Ishikawa (cell line): ENCODE data around the gene STPG4.

Source experiments
- CEBPB ChIP-seq: IDR thresholded peaks from 2 replicates; pipeline ENCODE4 v1.6.1; 2012
- CREB1 ChIP-seq: IDR thresholded peaks from 2 replicates; pipeline ENCODE4 v1.6.1; 2012; ENCODE audit warnings: low read depth
- EGR1 ChIP-seq: IDR thresholded peaks from 2 replicates; pipeline ENCODE4 v1.6.1; 2012
- EP300 ChIP-seq: IDR thresholded peaks from 2 replicates; pipeline ENCODE4 v1.6.1; 2012; ENCODE audit warnings: borderline replicate concordance
- FOXM1 ChIP-seq: IDR thresholded peaks from 2 replicates; pipeline ENCODE4 v1.6.1; 2012; ENCODE audit warnings: low read depth, borderline replicate concordance
- MAX ChIP-seq: IDR thresholded peaks from 2 replicates; pipeline ENCODE4 v1.6.1; 2012
- NFIC ChIP-seq: IDR thresholded peaks from 2 replicates; pipeline ENCODE4 v1.6.1; 2012
- RAD21 ChIP-seq: IDR thresholded peaks from 2 replicates; pipeline ENCODE4 v1.6.1; 2012; ENCODE audit warnings: low read depth
- REST ChIP-seq: IDR thresholded peaks from 2 replicates; pipeline ENCODE4 v1.6.1; 2012; ENCODE audit warnings: low read depth, mild to moderate bottlenecking
- TAF1 ChIP-seq: IDR thresholded peaks from 2 replicates; pipeline ENCODE4 v1.6.1; 2012; ENCODE audit warnings: low read depth, mild to moderate bottlenecking
- TCF12 ChIP-seq: IDR thresholded peaks from 2 replicates; pipeline ENCODE4 v1.6.1; 2012; ENCODE audit warnings: low read depth
- TEAD4 ChIP-seq: IDR thresholded peaks from 2 replicates; pipeline ENCODE4 v1.6.1; 2012
- USF1 ChIP-seq: IDR thresholded peaks from 2 replicates; pipeline ENCODE4 v1.6.1; 2012
- YY1 ChIP-seq: IDR thresholded peaks from 2 replicates; pipeline ENCODE4 v1.6.1; 2012; ENCODE audit warnings: low read depth
- ZBTB7A ChIP-seq: IDR thresholded peaks from 2 replicates; pipeline ENCODE4 v1.6.1; 2012; ENCODE audit warnings: low read depth

Gene STPG4

GRCh38 chr2:47040651-47041050, 114.5 kb downstream of the STPG4 start:
- TF ChIP-seq CREB1 (no peak), EP300 (no peak)

- no peak for TF ChIP-seq RAD21
- TF ChIP-seq REST: no peak
- TF ChIP-seq YY1: no peak
- no peak for TF ChIP-seq NFIC
- TF ChIP-seq CREB1: no peak
- TF ChIP-seq TAF1: no peak
- TF ChIP-seq USF1: no peak
- TF ChIP-seq EGR1: no peak
- no peak for TF ChIP-seq TEAD4
- TF ChIP-seq CEBPB: no peak
- TF ChIP-seq MAX: no peak
Observed at GRCh38 chr2:47039913-47040562, 115.1 kb downstream of the STPG4 start.

- TF ChIP-seq YY1: no peak
- no peak for TF ChIP-seq TAF1
- TF ChIP-seq TCF12: no peak
- TF ChIP-seq USF1: no peak
- TF ChIP-seq FOXM1: no peak
- no peak for TF ChIP-seq NFIC
- TF ChIP-seq MAX: no peak
- no peak for TF ChIP-seq REST
- no peak for TF ChIP-seq ZBTB7A
- no peak for TF ChIP-seq CREB1
- TF ChIP-seq EGR1: no peak
- TF ChIP-seq RAD21: no peak
- TF ChIP-seq CEBPB: no peak
- no peak for TF ChIP-seq TEAD4
- TF ChIP-seq EP300: no peak
Observed at GRCh38 chr2:47039489-47039870, 115.6 kb downstream of the STPG4 start.

- TF ChIP-seq NFIC: no peak
- no peak for TF ChIP-seq EGR1
- TF ChIP-seq TAF1: no peak
- no peak for TF ChIP-seq REST
- no peak for TF ChIP-seq ZBTB7A
- TF ChIP-seq CREB1: no peak
Observed at GRCh38 chr2:47038656-47039488, 116.2 kb downstream of the STPG4 start.

GRCh38 chr2:47037678-47038077, 117.4 kb downstream of the STPG4 start:
- TF ChIP-seq EGR1 (no peak), YY1 (no peak), TCF12 (no peak), RAD21 (no peak)
